LNCAP (cell line): ENCODE measurements around the gene SLC8B1.

ENCODE experiments used
- TF ChIP-seq, protein P1 (sequence below): fragments of 450-650 bp; IDR thresholded peaks from 2 replicates; pipeline ENCODE4 v1.5.1; 2017; ENCODE audit warnings: mild to moderate bottlenecking

Gene SLC8B1

DNA sequence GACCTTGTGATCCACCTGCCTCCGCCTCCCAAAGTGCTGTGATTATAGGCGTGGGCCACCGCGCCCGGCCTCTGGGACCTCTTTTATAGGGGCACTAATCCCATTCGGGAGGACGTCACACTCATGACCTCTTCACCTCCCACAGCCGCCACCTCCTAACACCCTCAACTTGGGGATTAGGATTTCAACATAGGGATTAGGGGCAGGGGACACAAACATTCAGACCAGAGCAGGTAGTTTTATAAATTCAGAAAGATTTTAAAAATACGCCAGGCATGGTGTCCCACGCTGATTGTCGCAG lies 64.2 kb downstream of the SLC8B1 start:
- TF ChIP-seq, protein P1, sequence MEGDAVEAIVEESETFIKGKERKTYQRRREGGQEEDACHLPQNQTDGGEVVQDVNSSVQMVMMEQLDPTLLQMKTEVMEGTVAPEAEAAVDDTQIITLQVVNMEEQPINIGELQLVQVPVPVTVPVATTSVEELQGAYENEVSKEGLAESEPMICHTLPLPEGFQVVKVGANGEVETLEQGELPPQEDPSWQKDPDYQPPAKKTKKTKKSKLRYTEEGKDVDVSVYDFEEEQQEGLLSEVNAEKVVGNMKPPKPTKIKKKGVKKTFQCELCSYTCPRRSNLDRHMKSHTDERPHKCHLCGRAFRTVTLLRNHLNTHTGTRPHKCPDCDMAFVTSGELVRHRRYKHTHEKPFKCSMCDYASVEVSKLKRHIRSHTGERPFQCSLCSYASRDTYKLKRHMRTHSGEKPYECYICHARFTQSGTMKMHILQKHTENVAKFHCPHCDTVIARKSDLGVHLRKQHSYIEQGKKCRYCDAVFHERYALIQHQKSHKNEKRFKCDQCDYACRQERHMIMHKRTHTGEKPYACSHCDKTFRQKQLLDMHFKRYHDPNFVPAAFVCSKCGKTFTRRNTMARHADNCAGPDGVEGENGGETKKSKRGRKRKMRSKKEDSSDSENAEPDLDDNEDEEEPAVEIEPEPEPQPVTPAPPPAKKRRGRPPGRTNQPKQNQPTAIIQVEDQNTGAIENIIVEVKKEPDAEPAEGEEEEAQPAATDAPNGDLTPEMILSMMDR = no peak

DNA sequence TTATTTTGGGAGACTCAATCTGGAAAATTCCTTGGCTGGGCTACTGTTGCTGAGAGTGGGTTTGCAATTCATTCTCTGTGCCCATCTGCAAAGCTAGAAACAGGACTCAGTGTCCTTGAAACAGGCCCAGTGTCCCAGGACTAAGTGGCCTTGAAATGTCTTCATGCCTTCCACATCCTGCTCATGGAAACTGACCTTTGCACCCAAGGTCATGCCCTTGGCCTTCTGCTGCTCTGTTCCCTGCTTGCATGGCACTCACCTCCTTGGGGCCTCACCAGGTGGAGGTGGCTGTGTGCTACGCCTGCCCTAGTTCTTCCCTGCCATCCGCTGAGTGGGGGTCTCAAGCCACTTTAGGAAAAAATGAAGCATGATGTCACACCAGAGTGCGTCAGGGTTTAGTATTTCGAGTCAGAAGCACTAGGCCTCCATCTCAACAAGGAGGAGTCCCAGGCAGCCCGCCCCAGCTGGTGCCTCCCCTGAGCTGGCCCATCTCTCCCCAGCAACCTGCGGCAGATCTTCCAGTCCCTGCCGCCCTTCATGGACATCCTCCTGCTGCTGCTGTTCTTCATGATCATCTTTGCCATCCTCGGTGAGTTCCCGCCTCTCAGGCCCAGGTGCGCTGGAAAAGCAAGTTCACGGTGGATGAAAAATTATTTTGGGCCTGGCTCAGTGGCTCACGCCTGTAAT lies 65.5 kb downstream of the SLC8B1 start:
- TF ChIP-seq, protein P1 = no peak

DNA sequence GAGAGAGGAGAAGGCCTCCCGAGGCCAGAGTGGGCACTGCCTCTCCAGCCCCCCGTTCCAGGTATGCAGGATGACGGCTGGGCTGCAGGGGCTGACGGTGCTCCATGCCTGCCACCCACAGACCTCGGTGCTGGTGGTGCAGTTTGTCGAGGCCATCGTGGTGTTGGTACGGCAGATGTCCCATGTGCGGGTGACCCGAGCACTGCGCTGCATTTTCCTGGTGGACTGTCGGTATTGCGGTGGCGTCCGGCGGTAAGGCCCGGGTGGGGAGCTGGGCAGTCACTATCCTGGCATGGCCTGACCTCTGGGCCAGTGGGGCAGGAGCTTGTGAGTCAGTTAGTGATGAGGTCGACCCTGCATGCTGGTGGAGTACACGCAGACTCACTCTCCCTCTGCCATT lies 66.3 kb downstream of the SLC8B1 start:
- TF ChIP-seq, protein P1 = no peak

DNA sequence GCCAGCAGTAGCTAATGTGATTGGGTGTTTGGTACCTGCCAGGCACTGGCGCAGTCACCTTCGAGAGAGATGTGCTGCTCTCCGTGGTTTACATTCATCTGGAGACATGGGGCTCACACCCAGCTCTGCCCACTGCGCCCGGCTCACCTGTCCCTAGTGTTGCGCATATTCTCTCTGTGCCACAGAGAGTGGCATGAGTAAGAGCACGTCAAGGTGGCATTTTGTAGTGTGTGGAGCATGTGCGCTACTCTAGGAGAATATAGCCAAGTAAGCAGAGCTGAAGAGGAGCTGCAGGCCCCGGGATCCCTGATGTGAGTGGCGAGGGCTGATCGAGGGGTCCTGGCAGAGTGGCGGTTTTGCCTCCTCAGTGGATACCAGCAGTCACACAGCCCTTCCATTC lies 66.8 kb downstream of the SLC8B1 start:
- TF ChIP-seq, protein P1 = no peak

DNA sequence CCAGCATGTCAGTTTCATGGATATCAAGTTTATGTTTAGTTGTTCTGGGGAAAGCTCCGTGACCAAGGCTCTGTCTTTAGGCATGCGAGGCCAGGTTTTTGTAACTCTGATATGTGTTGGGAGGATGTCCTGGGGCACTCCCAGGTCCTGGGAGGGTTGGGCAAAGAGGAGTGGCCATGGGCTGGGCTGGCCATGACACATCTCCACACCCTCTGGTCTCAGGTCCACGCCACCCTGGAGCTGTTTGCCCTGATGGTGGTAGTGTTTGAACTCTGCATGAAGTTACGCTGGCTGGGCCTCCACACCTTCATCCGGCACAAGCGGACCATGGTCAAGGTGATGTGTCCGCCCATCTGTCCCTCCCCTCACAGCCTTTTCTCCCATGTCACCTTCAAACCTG lies 67.3 kb downstream of the SLC8B1 start:
- TF ChIP-seq, protein P1 = no peak

DNA sequence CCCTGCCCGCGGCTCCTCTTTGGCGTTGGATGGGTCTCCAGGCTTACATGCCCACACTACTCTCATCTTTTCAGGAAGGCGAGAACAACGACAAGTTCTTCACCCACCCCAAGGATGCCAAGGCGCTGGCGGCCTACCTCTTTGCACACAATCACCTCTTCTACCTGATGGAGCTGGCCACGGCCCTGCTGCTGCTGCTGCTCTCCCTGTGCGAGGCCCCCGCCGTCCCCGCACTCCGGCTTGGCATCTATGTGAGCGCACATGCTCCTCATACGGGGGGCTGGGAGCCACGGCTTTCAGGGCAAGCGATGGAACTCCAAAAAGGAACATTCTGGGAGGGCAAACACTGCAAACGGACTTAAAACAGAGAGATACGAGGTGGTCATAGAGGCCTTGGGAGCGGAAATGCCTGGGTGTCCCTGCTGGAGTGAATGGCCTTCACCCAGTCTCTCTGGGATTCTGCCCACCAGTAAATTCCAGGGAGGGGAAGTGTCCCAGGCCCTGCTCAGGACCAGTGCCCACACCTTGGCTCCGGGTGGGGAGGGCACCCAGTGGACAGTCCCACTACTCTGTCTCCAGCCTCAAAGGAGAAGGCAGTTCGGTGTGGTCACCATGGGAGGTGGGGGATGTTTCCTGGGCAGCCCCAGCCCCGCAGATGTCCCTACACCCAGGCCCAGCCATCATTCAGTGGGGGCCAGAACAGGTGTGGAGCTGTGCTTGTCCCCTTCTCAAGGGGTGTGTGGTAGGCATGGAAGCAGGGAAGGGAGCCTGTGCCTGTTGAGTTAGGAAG lies 68.6 kb downstream of the SLC8B1 start:
- TF ChIP-seq, protein P1 = no peak

DNA sequence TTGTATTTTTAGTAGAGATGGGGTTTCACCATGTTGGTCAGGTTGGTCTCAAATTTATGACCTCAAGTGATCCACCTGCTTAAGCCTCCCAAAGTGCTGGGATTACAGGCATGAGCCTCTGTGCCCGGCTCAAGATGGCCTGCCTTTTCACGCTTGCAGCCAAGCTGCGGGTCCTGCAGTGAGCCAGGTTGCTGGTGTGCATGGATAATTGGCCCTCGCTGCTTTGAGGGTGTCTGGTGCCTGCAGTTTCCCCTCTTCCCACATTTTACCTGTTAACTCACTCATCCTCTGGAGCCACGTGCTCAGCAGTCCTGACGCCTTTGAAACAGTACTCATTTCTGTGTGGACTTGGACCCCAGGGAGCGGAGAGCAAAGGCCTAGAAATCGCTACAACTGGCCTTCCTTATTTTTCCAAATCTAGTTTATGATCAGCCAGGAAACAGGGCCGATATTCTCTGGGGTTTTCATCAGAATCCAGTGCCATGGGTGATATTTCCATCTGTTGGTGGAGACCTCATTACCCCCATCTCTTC lies 71.4 kb downstream of the SLC8B1 start:
- TF ChIP-seq, protein P1 = no peak
